ENCODE data around the gene ETFRF1. TPM values are rescaled to one million over a fixed set of nuclear protein-coding genes. Genes with fewer than 3 reads are reported as not detected.

Gene ETFRF1
- total RNA-seq, 1 experiment from 2014 or later, result 15.9 TPM

DNA sequence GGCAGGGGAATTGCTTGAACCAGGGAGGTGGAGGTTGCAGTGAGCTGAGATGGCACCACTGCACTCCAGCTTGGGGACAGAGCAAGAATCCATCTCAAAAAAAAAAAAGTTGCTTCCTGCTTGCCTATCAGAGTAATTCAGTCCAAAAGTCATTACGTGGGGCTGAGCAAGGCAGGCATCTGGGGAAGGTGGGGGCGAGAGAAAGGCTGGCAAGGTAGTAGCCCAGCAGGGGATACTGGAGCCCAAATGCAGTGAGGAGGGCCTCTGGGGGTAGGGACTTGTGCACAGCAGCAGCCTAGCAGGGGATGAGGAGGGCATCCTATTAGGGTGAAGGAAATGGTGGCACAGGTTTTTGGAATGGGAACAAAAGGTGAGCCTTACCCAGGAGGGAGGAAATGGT lies 7.1 kb downstream of the ETFRF1 start:
- Histone ChIP-seq H3K4me2 (no peak overlapping the region), H3K79me2 (ENCODE audit: low read depth) (no peaks in the 10 kb centered on the region), H2AFZ (no peak overlapping the region), H3K27ac (no peak overlapping the region), H4K20me1 (ENCODE audit: insufficient read depth) (no peaks in the 10 kb centered on the region), H3K36me3 (ENCODE audit: low read depth) (peaks cover 4% of the 10 kb centered on the region; the same call in 1 of the 2 replicates), H3K4me3 (no peak overlapping the region), H3K9me2 (ENCODE audit: insufficient read depth) (no peaks in the 10 kb centered on the region), H3F3A (ENCODE audit: insufficient read depth, low read depth) (peaks cover 8% of the 10 kb centered on the region), H3K27me3 (ENCODE audit: insufficient read depth, low read depth) (no peaks in the 10 kb centered on the region), H3K4me1 (replicated peaks; ENCODE audit: insufficient read depth) (no peaks in the 10 kb centered on the region), H3K9me3 (ENCODE audit: insufficient read depth, low read depth) (no peaks in the 10 kb centered on the region)
- TF ChIP-seq, protein P1, sequence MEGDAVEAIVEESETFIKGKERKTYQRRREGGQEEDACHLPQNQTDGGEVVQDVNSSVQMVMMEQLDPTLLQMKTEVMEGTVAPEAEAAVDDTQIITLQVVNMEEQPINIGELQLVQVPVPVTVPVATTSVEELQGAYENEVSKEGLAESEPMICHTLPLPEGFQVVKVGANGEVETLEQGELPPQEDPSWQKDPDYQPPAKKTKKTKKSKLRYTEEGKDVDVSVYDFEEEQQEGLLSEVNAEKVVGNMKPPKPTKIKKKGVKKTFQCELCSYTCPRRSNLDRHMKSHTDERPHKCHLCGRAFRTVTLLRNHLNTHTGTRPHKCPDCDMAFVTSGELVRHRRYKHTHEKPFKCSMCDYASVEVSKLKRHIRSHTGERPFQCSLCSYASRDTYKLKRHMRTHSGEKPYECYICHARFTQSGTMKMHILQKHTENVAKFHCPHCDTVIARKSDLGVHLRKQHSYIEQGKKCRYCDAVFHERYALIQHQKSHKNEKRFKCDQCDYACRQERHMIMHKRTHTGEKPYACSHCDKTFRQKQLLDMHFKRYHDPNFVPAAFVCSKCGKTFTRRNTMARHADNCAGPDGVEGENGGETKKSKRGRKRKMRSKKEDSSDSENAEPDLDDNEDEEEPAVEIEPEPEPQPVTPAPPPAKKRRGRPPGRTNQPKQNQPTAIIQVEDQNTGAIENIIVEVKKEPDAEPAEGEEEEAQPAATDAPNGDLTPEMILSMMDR (conservative IDR thresholded peaks at IDR 0.05), result no peak
- no peak for TF ChIP-seq EZH2 (IDR thresholded peaks at IDR 0.05; ENCODE audit: low read depth)
- BruUV-seq (replicated peaks), result no TSS peak
- CTCF ChIA-PET, result no interaction called here
- POLR2A ChIA-PET (ENCODE audit: unreplicated experiment), result no interaction called here
- intact Hi-C loops (cut with micrococcal nuclease; ENCODE audit: unreplicated experiment), result no loop called here
- DNase-seq, result no peak

DNA sequence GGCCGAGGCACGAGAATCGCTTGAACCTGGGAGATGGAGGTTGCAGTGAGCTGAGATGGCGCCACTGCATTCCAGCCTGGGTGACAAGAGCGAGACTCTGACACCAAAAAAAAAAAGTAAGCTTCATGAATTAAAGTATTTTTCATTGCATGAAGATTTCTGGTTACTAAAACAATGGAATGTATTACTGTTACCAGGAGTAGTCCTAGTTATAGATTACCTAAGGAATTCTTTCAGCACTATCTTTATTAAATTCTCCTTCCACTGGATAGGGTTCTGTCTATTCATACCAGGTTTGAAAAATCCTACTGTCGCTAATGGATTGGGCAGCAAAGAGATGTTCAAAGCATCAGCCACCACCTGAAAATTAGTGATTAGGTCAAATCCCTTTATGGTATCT lies 12.4 kb downstream of the ETFRF1 start:
- CTCF ChIA-PET, result no interaction called here
- Histone ChIP-seq H3K27ac (no peak overlapping the region), H3K4me3 (no peak overlapping the region), H3K27me3 (ENCODE audit: insufficient read depth, low read depth) (no peaks in the 10 kb centered on the region), H3K79me2 (ENCODE audit: low read depth) (no peaks in the 10 kb centered on the region), H2AFZ (no peak overlapping the region), H3K9me2 (ENCODE audit: insufficient read depth) (no peaks in the 10 kb centered on the region), H3K4me2 (no peak overlapping the region), H3F3A (ENCODE audit: insufficient read depth, low read depth) (no peaks in the 10 kb centered on the region; the same call in 1 of the 2 replicates), H3K4me1 (replicated peaks; ENCODE audit: insufficient read depth) (no peaks in the 10 kb centered on the region), H3K36me3 (ENCODE audit: low read depth) (peaks cover 18% of the 10 kb centered on the region; the same call in 1 of the 2 replicates), H3K9me3 (ENCODE audit: insufficient read depth, low read depth) (no peaks in the 10 kb centered on the region), H4K20me1 (ENCODE audit: insufficient read depth) (peaks cover 4% of the 10 kb centered on the region; the same call in 1 of the 2 replicates)
- DNase-seq, result no peak
- POLR2A ChIA-PET (ENCODE audit: unreplicated experiment), result interaction anchor here (0.5 kb wide), 1 partner anchor 180 kb away, joined by 6 read pairs; no protein-coding TSS in a partner anchor
- BruUV-seq (replicated peaks), result no TSS peak
- TF ChIP-seq EZH2 (IDR thresholded peaks at IDR 0.05; ENCODE audit: low read depth), result no peak
- TF ChIP-seq, protein P1 (conservative IDR thresholded peaks at IDR 0.05), result no peak
- intact Hi-C loops (cut with micrococcal nuclease; ENCODE audit: unreplicated experiment), result no loop called here

DNA sequence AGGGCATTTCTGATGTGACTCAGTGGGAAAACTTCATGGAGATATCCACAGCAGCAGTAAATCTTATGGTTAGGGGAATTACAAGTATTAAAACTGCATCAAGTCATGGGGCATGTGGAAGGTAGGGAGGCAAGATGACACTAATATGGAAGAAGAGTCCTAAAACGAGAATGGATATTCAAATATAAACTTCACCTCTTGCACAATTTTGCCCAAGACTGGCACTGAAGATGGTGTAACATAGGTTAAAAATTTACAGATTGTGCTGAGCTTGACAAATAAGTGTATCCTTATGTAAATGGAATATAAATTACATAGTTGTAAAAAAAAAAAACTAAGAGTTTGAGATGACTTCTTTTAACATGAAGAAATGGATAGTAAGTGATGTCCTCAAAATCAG lies 12.8 kb downstream of the ETFRF1 start:
- CTCF ChIA-PET, result no interaction called here
- Histone ChIP-seq H3K27me3 (ENCODE audit: insufficient read depth, low read depth) (no peaks in the 10 kb centered on the region), H3K4me3 (no peak overlapping the region), H2AFZ (no peak overlapping the region), H3K9me2 (ENCODE audit: insufficient read depth) (no peaks in the 10 kb centered on the region), H3K36me3 (ENCODE audit: low read depth) (peaks cover 18% of the 10 kb centered on the region; the same call in 1 of the 2 replicates), H3K4me2 (no peak overlapping the region), H4K20me1 (ENCODE audit: insufficient read depth) (peaks cover 4% of the 10 kb centered on the region; the same call in 1 of the 2 replicates), H3K27ac (no peak overlapping the region), H3K79me2 (ENCODE audit: low read depth) (no peaks in the 10 kb centered on the region), H3F3A (ENCODE audit: insufficient read depth, low read depth) (no peaks in the 10 kb centered on the region; the same call in 1 of the 2 replicates), H3K9me3 (ENCODE audit: insufficient read depth, low read depth) (no peaks in the 10 kb centered on the region), H3K4me1 (replicated peaks; ENCODE audit: insufficient read depth) (no peaks in the 10 kb centered on the region)
- POLR2A ChIA-PET (ENCODE audit: unreplicated experiment), result interaction anchor here (0.5 kb wide), 1 partner anchor 180 kb away, joined by 6 read pairs; no protein-coding TSS in a partner anchor
- intact Hi-C loops (cut with micrococcal nuclease; ENCODE audit: unreplicated experiment), result no loop called here
- TF ChIP-seq, protein P1 (conservative IDR thresholded peaks at IDR 0.05), result no peak
- TF ChIP-seq EZH2 (IDR thresholded peaks at IDR 0.05; ENCODE audit: low read depth), result no peak
- no peak for DNase-seq
- BruUV-seq (replicated peaks), result no TSS peak
